RKO (cell line): ENCODE results near the gene KRTAP10-6.
"Not testable (repeated sequence)": the region's sequence is repeated elsewhere in the genome, so short reads cannot be mapped to it uniquely, and the experiment has no call there.

Experiments used
- DNase-seq: peaks from one replicate; pipeline ENCODE4 v3.0.0-alpha.2; 2016; ENCODE audit warnings: low spot score

The KRTAP10-6 gene

GRCh38 chr21:44578371-44579055 is 13.8 kb downstream of the KRTAP10-6 start:
- DNase-seq = no peak

GRCh38 chr21:44576025-44576420 is 16.3 kb downstream of the KRTAP10-6 start:
- no peak for DNase-seq

GRCh38 chr21:44575307-44576024 is 16.8 kb downstream of the KRTAP10-6 start:
- no peak for DNase-seq

GRCh38 chr21:44574457-44575306 is 17.6 kb downstream of the KRTAP10-6 start:
- peak; percentile 9 for DNase-seq

GRCh38 chr21:44573630-44574456 is 18.5 kb downstream of the KRTAP10-6 start, which contains the start of gene KRTAP10-4:
Gene KRTAP10-4, plus strand, starts transcription at chr21:44573729. Its CDS starts 30 bp downstream, at chr21:44573759.
- not testable (repeated sequence) for DNase-seq

GRCh38 chr21:44572959-44573583 is 19.2 kb downstream of the KRTAP10-6 start:
- DNase-seq = peak; percentile 20

- DNase-seq = no peak
Measured at GRCh38 chr21:44571844-44572782, 20.2 kb downstream of the KRTAP10-6 start.

GRCh38 chr21:44571296-44571695 is 21.0 kb downstream of the KRTAP10-6 start:
- no peak for DNase-seq

DNA sequence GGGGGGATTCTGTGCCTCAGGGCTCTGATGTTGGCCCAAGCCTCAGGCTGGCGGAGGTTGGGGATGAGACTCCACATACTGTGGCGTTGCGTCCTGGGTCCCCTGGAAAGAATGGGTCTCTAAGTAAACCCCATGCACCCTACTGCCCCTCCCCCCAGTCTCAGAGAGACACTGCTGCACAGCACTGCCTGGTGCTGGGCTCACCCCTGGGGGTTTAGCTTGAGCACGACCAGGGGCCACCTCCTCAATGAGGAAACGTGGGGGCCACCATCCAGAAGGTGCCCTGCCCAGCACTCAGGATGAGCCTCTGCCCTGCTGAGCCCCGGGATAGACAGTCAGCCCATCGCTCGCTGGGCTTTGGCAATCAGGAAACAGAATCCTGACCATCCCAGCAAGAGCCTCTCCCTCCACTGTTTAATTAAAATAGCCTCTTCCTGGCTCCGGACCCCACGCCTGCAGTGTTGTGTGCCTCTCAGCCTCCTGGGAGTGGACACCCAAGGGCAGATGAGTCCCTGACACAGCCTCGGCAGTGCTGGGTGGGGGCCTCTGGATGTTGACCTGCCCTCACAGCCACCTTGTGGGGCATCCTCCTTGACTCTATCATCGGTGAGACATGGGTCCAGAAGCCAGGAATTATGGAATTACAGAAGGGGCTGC is 22.3 kb downstream of the KRTAP10-6 start:
- no peak for DNase-seq

- DNase-seq = no peak
Measured at GRCh38 chr21:44568667-44569556, 23.4 kb downstream of the KRTAP10-6 start.

GRCh38 chr21:44568261-44568660 is 24.0 kb downstream of the KRTAP10-6 start:
- DNase-seq = no peak

DNA sequence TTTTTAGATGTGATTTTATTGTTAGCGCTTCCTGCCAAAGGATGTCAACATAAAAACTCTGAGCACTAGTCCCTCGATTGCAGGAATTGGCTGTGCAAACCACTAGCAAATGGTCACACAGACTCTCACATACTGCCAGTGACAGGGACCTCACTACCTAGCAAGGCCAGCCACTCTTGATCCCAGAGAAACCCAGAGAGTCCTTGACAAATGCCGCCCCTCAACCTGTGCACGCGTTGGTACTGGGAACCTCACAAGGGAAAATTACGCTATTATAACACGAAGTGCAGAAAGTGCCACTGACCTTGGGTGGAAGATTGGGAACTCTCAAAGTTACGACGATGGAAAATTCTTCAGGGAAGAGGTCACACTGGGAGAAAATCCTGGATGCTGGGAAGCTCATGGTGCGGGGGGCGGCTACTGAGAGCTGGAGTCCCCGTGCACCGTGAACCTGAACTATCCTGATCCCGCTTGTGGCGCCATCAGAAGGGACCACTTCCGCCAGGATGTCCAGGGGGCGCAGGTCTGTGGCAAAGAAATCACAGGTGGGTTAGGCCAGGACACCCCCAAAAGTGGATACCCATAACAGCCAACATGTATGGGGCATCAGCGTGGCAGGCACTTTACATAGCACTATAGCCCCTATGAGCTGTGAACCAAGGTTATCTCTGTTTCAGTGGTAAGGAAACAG is 24.7 kb downstream of the KRTAP10-6 start:
- no peak for DNase-seq

DNA sequence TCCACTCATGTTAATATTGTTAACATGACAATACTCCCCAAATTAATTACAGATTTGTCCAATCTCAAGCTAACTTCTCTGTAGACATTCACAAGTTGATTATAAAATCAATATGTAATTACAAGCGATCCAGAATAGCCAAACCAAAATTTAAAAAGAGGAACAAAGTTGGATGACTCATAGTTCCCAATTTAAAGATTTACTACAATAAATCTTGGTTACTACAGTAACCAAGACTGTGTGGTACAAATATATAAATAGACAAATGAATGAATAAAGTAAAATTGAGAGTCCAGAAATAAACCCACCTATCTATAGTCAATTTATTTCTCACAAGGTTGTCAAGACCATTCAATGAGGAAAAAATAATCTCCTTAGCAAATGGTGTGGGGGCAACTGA is 25.9 kb downstream of the KRTAP10-6 start:
- DNase-seq = no peak

DNA sequence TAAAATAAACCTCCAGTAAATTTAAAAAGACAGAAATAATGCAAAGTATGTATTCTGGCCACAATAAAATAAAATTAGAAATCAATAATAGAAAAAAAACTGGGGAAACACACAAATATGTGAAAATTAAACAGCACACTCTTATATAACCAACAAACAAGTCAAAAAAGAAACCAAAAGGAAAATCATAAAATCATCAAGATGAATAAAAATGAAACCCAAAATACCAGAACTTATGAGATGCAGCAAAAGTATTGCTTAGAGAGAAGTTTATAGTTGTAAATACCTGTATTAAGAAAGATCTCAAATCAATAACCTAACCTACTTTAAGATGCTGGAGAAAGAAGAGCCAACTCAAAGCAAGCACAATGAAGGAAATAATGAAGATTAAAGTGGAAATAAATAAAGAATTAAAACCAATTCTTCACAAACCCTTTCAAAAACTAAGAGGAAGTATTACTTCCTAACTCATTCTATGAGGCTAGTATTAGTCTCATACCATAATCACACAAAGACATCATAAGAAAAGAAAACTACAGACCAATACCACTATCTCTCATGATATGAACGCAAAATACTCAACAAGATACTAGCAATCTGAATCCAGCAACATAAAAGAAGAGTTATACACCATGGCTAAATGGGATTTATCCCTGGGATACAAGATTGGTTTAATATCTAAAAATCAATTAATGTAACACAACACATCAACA is 27.3 kb downstream of the KRTAP10-6 start:
- no peak for DNase-seq

GRCh38 chr21:44564099-44564498 is 28.2 kb downstream of the KRTAP10-6 start:
- DNase-seq = no peak

GRCh38 chr21:44558695-44559094 is 33.6 kb downstream of the KRTAP10-6 start, which contains the start of gene KRTAP10-3:
Gene KRTAP10-3, minus strand, starts transcription at chr21:44558795. Its CDS starts 80 bp downstream, at chr21:44558715.
- no peak for DNase-seq

DNA sequence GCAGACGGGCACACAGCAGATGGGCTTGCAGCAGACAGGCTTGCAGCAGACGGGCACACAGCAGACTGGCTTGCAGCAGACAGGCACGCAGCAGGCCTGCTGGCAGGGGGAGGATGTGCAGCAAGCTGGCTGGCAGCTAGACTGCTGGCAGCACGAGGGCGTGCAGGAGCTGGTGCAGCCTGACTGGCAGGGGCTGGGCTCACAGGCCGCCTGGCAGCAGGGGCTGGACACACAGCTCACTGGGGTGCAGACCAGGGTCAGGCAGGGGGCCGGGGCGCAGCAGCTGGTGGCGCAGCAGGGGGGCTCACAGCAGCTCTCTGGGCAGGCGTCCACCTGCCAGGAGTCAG is 34.0 kb downstream of the KRTAP10-6 start:
- not testable (repeated sequence) for DNase-seq
